GM23248 (cell line): ENCODE measurements around the gene KRT8.

Source experiments
- EZH2 ChIP-seq: fragments of 200-600 bp; sonication (generic); IDR thresholded peaks from 2 replicates; pipeline ENCODE4 v1.6.1; 2018; ENCODE audit warnings: antibody characterized with exemption, mild to moderate bottlenecking; ENCODE audit not compliant: insufficient read depth, poor library complexity, severe bottlenecking
- EZH2phosphoT487 ChIP-seq: fragments of 200-600 bp; sonication (generic); IDR thresholded peaks from 2 replicates; pipeline ENCODE4 v1.6.1; 2018; ENCODE audit warnings: antibody characterized with exemption, moderate library complexity, mild to moderate bottlenecking, low read depth; ENCODE audit not compliant: insufficient read depth

GRCh38 chr12:52884526-52885293 is 20.2 kb downstream of the KRT8 start:
- TF ChIP-seq EZH2 = no peak
- TF ChIP-seq EZH2phosphoT487 = no peak
